Neutrophil (primary cell): ENCODE measurements around the gene RASSF3.

Experiments used
- H3K27ac ChIP-seq: fragments of 200-600 bp; sonication (generic); 2 replicates; pipeline ENCODE4 v1.5.1; 2016; ENCODE audit warnings: mild to moderate bottlenecking, moderate library complexity
- H3K27me3 ChIP-seq: fragments of 200-600 bp; sonication (generic); 2 replicates; pipeline ENCODE4 v1.6.0; 2016; ENCODE audit warnings: mild to moderate bottlenecking
- H3K36me3 ChIP-seq: fragments of 200-600 bp; sonication (generic); 2 replicates; pipeline ENCODE4 v1.5.1; 2017
- H3K4me1 ChIP-seq, 2 experiments: fragments of 200-600 bp in 1 of 2; sonication (generic) in 1 of 2; 1 replicate in 1 of 2; 2 replicates in 1 of 2; pipeline versions ENCODE4 v1.5.1 to v1.6.1; 2013 to 2016; ENCODE audit warnings: low read depth in 1 of 2, low read length in 1 of 2, mild to moderate bottlenecking in 1 of 2, moderate library complexity in 1 of 2; ENCODE audit not compliant: control insufficient read depth in 1 of 2, insufficient read depth in 1 of 2
- H3K4me3 ChIP-seq, 2 experiments: fragments of 200-600 bp in 1 of 2; sonication (generic) in 1 of 2; 1 replicate in 1 of 2; 2 replicates in 1 of 2; pipeline ENCODE4 v1.5.1; 2013 to 2016; ENCODE audit warnings: low read depth in 1 of 2, low read length in 1 of 2, mild to moderate bottlenecking in 1 of 2, moderate library complexity in 1 of 2
- H3K9me3 ChIP-seq: fragments of 200-600 bp; sonication (generic); 2 replicates; pipeline ENCODE4 v1.5.1; 2016
- CTCF ChIP-seq: fragments of 200-600 bp; sonication (generic); IDR thresholded peaks from 2 replicates; pipeline ENCODE4 v1.5.1; 2016; ENCODE audit warnings: antibody characterized with exemption

RASSF3 gene

GRCh38 chr12:64583771-64584421 is 26.4 kb upstream of the RASSF3 start:
- H3K4me3 ChIP-seq: peak overlapping the region; percentile 20 to 43
- H3K27ac ChIP-seq: peak overlapping the region; percentile 76

GRCh38 chr12:64585104-64585503 is 25.2 kb upstream of the RASSF3 start:
- no peak overlapping the region for H3K4me3 ChIP-seq
- H3K9me3 ChIP-seq: no peaks in the 10 kb centered on the region
- TF ChIP-seq CTCF: no peak
- H3K27ac ChIP-seq: no peak overlapping the region
- peaks cover 7% of the 10 kb centered on the region for H3K27me3 ChIP-seq
- peaks cover 14 to 22% of the 10 kb centered on the region in 2 experiments for H3K4me1 ChIP-seq
- no peaks in the 10 kb centered on the region for H3K36me3 ChIP-seq

More at GRCh38 chr12:64583771-64584421, 26.4 kb upstream of the RASSF3 start:
- peaks cover 14 to 22% of the 10 kb centered on the region in 2 experiments for H3K4me1 ChIP-seq
- H3K27me3 ChIP-seq: peaks cover 7% of the 10 kb centered on the region
- H3K9me3 ChIP-seq: no peaks in the 10 kb centered on the region
- TF ChIP-seq CTCF: no peak
- no peaks in the 10 kb centered on the region for H3K36me3 ChIP-seq

GRCh38 chr12:64587447-64587846 is 22.8 kb upstream of the RASSF3 start:
- Histone ChIP-seq H3K27ac (no peak overlapping the region), H3K4me1 (peaks cover 28 to 46% of the 10 kb centered on the region in 2 experiments), H3K4me3 (no peak overlapping the region), H3K27me3 (peaks cover 2% of the 10 kb centered on the region), H3K36me3 (no peaks in the 10 kb centered on the region), H3K9me3 (no peaks in the 10 kb centered on the region)
- TF ChIP-seq CTCF: no peak

- no peak for TF ChIP-seq CTCF
Observed at GRCh38 chr12:64590183-64590582, 20.1 kb upstream of the RASSF3 start.

GRCh38 chr12:64595863-64596793 is 14.2 kb upstream of the RASSF3 start:
- Histone ChIP-seq H3K27me3 (no peaks in the 10 kb centered on the region), H3K4me3 (peak overlapping the region; percentile 62 to 68), H3K4me1 (peaks cover 84 to 87% of the 10 kb centered on the region in 2 experiments), H3K36me3 (no peaks in the 10 kb centered on the region), H3K27ac (peak overlapping the region; percentile 94), H3K9me3 (no peaks in the 10 kb centered on the region)
- peak; percentile 13 for TF ChIP-seq CTCF

More at GRCh38 chr12:64590183-64590582, 20.1 kb upstream of the RASSF3 start:
- Histone ChIP-seq H3K36me3 (no peaks in the 10 kb centered on the region), H3K4me3 (no peak overlapping the region), H3K9me3 (no peaks in the 10 kb centered on the region), H3K27ac (peak overlapping the region; percentile 52), H3K27me3 (no peaks in the 10 kb centered on the region), H3K4me1 (peaks cover 40 to 51% of the 10 kb centered on the region in 2 experiments)
